SU-DHL-6 (cell line): ENCODE measurements around the gene ANKRD44.
A peak's percentile ranks its signal among the peaks of the same experiment; 100 is the strongest.

Experiments used
- H2AFZ ChIP-seq: fragments of 200-600 bp; sonication (generic); 2 replicates; pipeline ENCODE4 v1.6.1; 2014; ENCODE audit warnings: low read depth, mild to moderate bottlenecking, moderate library complexity, mixed read lengths, antibody characterized with exemption, low read length; ENCODE audit not compliant: severe bottlenecking
- H3F3A ChIP-seq: fragments of 200-600 bp; shearing (Covaris generic); 2 replicates; pipeline ENCODE4 v1.6.0; 2016; ENCODE audit warnings: antibody characterized with exemption, mild to moderate bottlenecking; ENCODE audit not compliant: insufficient read depth
- H3K27ac ChIP-seq: fragments of 200-600 bp; sonication (generic); 2 replicates; pipeline ENCODE4 v1.5.1; 2016; ENCODE audit warnings: low read depth, mild to moderate bottlenecking, low read length, moderate library complexity, mixed read lengths
- H3K27me3 ChIP-seq: fragments of 200-600 bp; sonication (generic), shearing (Covaris generic); 2 replicates; pipeline ENCODE4 v1.6.0; 2014; ENCODE audit warnings: mild to moderate bottlenecking, low read length
- H3K36me3 ChIP-seq: fragments of 200-600 bp; sonication (generic); 2 replicates; pipeline ENCODE4 v1.6.1; 2014; ENCODE audit warnings: mild to moderate bottlenecking, low read length, mixed read lengths
- H3K4me2 ChIP-seq: fragments of 300-600, 200-600 bp; shearing (Covaris generic), sonication (generic); 2 replicates; pipeline ENCODE4 v1.6.0; 2014; ENCODE audit warnings: low read length, low read depth, mild to moderate bottlenecking; ENCODE audit not compliant: poor library complexity, severe bottlenecking
- H3K4me3 ChIP-seq: fragments of 200-600 bp; sonication (generic); 2 replicates; pipeline ENCODE4 v1.5.1; 2014; ENCODE audit warnings: antibody characterized with exemption, low read length, mild to moderate bottlenecking, mixed read lengths; ENCODE audit not compliant: insufficient read depth, poor library complexity, severe bottlenecking
- H3K79me2 ChIP-seq: fragments of 200-600 bp; sonication (generic); 2 replicates; pipeline ENCODE4 v1.6.1; 2014; ENCODE audit warnings: mild to moderate bottlenecking, low read length, moderate library complexity; ENCODE audit not compliant: insufficient read depth
- H3K9ac ChIP-seq: fragments of 200-600 bp; sonication (generic); 2 replicates; pipeline ENCODE4 v1.7.0; 2014; ENCODE audit warnings: mild to moderate bottlenecking, low read length
- H3K9me2 ChIP-seq: fragments of 200-600 bp; sonication (generic); replicated peaks from 2 replicates; pipeline ENCODE4 v1.6.1; 2014; ENCODE audit warnings: low read length; ENCODE audit not compliant: insufficient read depth
- H3K9me3 ChIP-seq: fragments of 200-600 bp; sonication (generic); 2 replicates; pipeline ENCODE4 v1.6.1; 2014; ENCODE audit warnings: low read length, mixed read lengths; ENCODE audit not compliant: insufficient read depth
- H4K20me1 ChIP-seq: fragments of 200-600 bp; sonication (generic); 2 replicates; pipeline ENCODE4 v1.6.1; 2014; ENCODE audit warnings: low read depth, mild to moderate bottlenecking, antibody characterized with exemption, low read length, moderate library complexity, mixed read lengths
- EZH2phosphoT487 ChIP-seq: fragments of 200-600 bp; sonication (generic), shearing (Covaris generic); conservative IDR thresholded peaks from 2 replicates; pipeline ENCODE4 v1.6.1; 2018; ENCODE audit warnings: mild to moderate bottlenecking, antibody characterized with exemption, low read length, moderate library complexity, mixed read lengths
- TF ChIP-seq, protein P1 (sequence below): fragments of 200-600 bp; sonication (generic); IDR thresholded peaks from one replicate; pipeline ENCODE4 v1.5.1; 2017; ENCODE audit warnings: antibody characterized with exemption, mild to moderate bottlenecking, low read length, moderate library complexity; ENCODE audit not compliant: insufficient read depth, poor library complexity, severe bottlenecking

The ANKRD44 gene

DNA sequence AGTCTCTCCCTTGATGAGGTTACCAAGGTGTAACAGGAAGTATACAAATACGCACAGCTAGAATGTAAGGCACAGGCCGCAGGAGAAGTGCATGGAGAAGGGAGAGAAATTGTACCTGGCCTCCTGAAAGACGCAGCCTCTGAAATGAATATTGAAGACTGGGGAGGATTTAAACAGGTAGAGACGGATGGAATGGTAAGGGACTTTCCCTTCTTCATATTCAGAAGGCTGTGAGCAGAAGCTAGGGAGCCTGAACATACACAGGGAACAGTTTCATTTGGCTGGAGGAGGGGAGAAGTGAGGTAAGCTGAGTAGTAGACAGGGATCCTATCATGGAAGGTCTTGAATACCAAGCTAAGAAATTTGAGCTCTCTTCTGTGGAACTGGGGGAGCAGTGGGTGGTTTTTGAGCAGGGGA is 112.7 kb downstream of the ANKRD44 start:
- TF ChIP-seq, protein P1, sequence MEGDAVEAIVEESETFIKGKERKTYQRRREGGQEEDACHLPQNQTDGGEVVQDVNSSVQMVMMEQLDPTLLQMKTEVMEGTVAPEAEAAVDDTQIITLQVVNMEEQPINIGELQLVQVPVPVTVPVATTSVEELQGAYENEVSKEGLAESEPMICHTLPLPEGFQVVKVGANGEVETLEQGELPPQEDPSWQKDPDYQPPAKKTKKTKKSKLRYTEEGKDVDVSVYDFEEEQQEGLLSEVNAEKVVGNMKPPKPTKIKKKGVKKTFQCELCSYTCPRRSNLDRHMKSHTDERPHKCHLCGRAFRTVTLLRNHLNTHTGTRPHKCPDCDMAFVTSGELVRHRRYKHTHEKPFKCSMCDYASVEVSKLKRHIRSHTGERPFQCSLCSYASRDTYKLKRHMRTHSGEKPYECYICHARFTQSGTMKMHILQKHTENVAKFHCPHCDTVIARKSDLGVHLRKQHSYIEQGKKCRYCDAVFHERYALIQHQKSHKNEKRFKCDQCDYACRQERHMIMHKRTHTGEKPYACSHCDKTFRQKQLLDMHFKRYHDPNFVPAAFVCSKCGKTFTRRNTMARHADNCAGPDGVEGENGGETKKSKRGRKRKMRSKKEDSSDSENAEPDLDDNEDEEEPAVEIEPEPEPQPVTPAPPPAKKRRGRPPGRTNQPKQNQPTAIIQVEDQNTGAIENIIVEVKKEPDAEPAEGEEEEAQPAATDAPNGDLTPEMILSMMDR: no peak
- TF ChIP-seq EZH2phosphoT487: no peak
- no peaks in the 10 kb centered on the region for H3K36me3 ChIP-seq
- H3K79me2 ChIP-seq: peaks cover 22% of the 10 kb centered on the region; the same call in 1 of the 2 replicates
- H4K20me1 ChIP-seq: no peaks in the 10 kb centered on the region
- H3K9me3 ChIP-seq: no peaks in the 10 kb centered on the region
- no peak overlapping the region for H2AFZ ChIP-seq
- peak overlapping the region; percentile 84 for H3K4me2 ChIP-seq
- H3K4me3 ChIP-seq: peak overlapping the region; percentile 41
- no peaks in the 10 kb centered on the region for H3K9me2 ChIP-seq
- peaks cover 43% of the 10 kb centered on the region; the same call in 1 of the 2 replicates for H3F3A ChIP-seq
- H3K9ac ChIP-seq: peak overlapping the region; percentile 29; the same call in 1 of the 2 replicates
- H3K27me3 ChIP-seq: no peaks in the 10 kb centered on the region
- H3K27ac ChIP-seq: peak overlapping the region; percentile 73

DNA sequence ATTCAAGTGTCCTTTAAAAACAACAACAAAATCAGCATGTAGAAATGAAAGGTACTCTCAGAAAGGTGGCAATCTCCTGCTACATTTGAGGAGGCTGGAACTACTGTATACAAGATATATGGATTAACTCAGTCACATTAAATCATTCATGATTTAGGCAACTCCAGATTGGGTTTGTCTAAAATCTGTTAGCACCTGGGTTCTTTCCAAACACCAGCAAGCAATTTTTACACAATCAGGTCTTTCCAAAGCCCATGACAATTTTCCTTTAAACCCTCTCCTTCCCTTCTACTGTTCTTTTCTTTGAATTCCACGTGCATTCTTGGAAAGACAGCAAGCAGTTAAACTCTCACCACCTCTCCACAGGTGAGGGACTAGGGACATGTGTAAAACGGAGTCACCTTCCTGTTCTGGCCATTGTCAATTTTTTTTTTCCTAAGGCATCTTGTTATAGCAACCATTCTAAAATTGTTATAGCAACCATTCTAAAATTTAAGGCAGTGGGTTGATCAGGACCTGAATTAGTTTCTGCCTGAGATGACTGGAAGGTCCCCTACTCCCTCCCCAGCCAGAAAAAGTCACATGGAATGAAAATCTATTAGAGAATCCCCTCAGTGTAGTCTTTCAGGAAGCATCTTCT is 113.9 kb downstream of the ANKRD44 start:
- no peaks in the 10 kb centered on the region for H3K36me3 ChIP-seq
- no peak overlapping the region for H2AFZ ChIP-seq
- H3K27ac ChIP-seq: peak overlapping the region; percentile 9; the same call in 1 of the 2 replicates
- H3K4me2 ChIP-seq: no peak overlapping the region
- no peaks in the 10 kb centered on the region for H3K9me3 ChIP-seq
- no peaks in the 10 kb centered on the region for H3K9me2 ChIP-seq
- H3K4me3 ChIP-seq: no peak overlapping the region
- no peaks in the 10 kb centered on the region for H4K20me1 ChIP-seq
- no peak overlapping the region for H3K9ac ChIP-seq
- no peaks in the 10 kb centered on the region for H3K27me3 ChIP-seq
- H3F3A ChIP-seq: peaks cover 52% of the 10 kb centered on the region; the same call in 1 of the 2 replicates
- H3K79me2 ChIP-seq: peaks cover 22% of the 10 kb centered on the region; the same call in 1 of the 2 replicates
- TF ChIP-seq EZH2phosphoT487: no peak
- TF ChIP-seq, protein P1: no peak

DNA sequence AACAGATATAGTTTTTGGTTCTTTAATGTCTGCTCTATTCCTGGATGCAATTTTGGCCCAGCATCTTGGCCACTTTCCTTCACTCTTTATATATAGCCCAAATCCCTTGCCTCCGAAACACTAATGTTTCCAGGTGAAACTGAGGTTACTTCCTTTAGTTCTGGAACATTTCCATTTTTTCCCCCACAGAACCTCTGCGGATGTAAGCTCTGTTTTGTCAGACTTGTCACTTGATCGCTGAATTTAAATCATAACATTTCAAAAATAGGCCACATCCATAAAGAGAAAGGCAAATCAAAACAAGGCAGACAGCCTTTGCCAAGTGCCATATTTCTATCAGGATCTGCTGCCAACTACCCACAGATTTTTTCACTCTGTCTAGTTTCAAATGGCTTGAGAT is 115.1 kb downstream of the ANKRD44 start:
- H3F3A ChIP-seq: peaks cover 42% of the 10 kb centered on the region; the same call in 1 of the 2 replicates
- peaks cover 24% of the 10 kb centered on the region; the same call in 1 of the 2 replicates for H3K79me2 ChIP-seq

More for the DNA sequence above, 115.1 kb downstream of the ANKRD44 start:
- Histone ChIP-seq H3K9me3 (no peaks in the 10 kb centered on the region), H3K27me3 (no peaks in the 10 kb centered on the region), H3K27ac (no peak overlapping the region), H4K20me1 (no peaks in the 10 kb centered on the region), H3K9me2 (no peaks in the 10 kb centered on the region), H2AFZ (no peak overlapping the region), H3K4me3 (no peak overlapping the region), H3K36me3 (no peaks in the 10 kb centered on the region), H3K4me2 (no peak overlapping the region), H3K9ac (no peak overlapping the region)
- TF ChIP-seq, protein P1: no peak
- no peak for TF ChIP-seq EZH2phosphoT487
